Neural cell (in vitro differentiated cells): ENCODE results near the gene APOBEC3G. TPM values are rescaled to one million over a fixed set of nuclear protein-coding genes. Genes with fewer than 3 reads are reported as not detected.

Experiments used
- H2AFZ ChIP-seq: fragments of 200-600, 300-800 bp; sonication (generic), shearing (Covaris generic); 2 replicates; pipeline ENCODE4 v1.6.0; 2014; ENCODE audit warnings: low read depth, mild to moderate bottlenecking, antibody characterized with exemption, low read length, moderate library complexity
- H3F3A ChIP-seq: fragments of 200-600 bp; shearing (Covaris generic); 2 replicates; pipeline ENCODE4 v1.6.1; 2016; ENCODE audit warnings: mild to moderate bottlenecking, moderate library complexity, mixed read lengths, antibody characterized with exemption, low read length; ENCODE audit not compliant: insufficient read depth, poor library complexity, severe bottlenecking
- H3K27ac ChIP-seq: fragments of 200-600, 300-800 bp; sonication (generic), shearing (Covaris generic); 2 replicates; pipeline ENCODE4 v1.5.1; 2014; ENCODE audit warnings: mild to moderate bottlenecking, low read length, moderate library complexity
- H3K27me3 ChIP-seq: fragments of 300-800, 200-600 bp; sonication (generic), shearing (Covaris generic); 2 replicates; pipeline ENCODE4 v1.6.0; 2014; ENCODE audit warnings: mild to moderate bottlenecking, low read depth, low read length, moderate library complexity; ENCODE audit not compliant: insufficient read depth
- H3K36me3 ChIP-seq: fragments of 300-800, 200-600 bp; sonication (generic), shearing (Covaris generic); 2 replicates; pipeline ENCODE4 v1.5.1; 2014; ENCODE audit warnings: mild to moderate bottlenecking, antibody characterized with exemption, low read length, moderate library complexity; ENCODE audit not compliant: insufficient read depth
- H3K4me2 ChIP-seq: fragments of 300-800, 200-600 bp; sonication (generic), shearing (Covaris generic); 2 replicates; pipeline ENCODE4 v1.6.0; 2014; ENCODE audit warnings: mild to moderate bottlenecking, low read length
- H3K4me3 ChIP-seq: fragments of 300-800, 200-600 bp; sonication (generic), shearing (Covaris generic); 2 replicates; pipeline ENCODE4 v1.5.1; 2014; ENCODE audit warnings: mild to moderate bottlenecking, low read length, moderate library complexity
- H3K79me2 ChIP-seq: fragments of 200-600 bp; shearing (Covaris generic); replicated peaks from 2 replicates; pipeline ENCODE4 v1.6.0; 2014; ENCODE audit warnings: mild to moderate bottlenecking, low read length, moderate library complexity; ENCODE audit not compliant: insufficient read depth
- H3K9ac ChIP-seq: fragments of 300-800, 200-600 bp; sonication (generic), shearing (Covaris generic); 2 replicates; pipeline ENCODE4 v1.6.1; 2016; ENCODE audit warnings: mild to moderate bottlenecking, low read length, mixed read lengths
- H3K9me2 ChIP-seq: fragments of 200-600 bp; shearing (Covaris generic); 2 replicates; pipeline ENCODE4 v1.6.1; 2016; ENCODE audit warnings: mild to moderate bottlenecking, low read length, mixed read lengths; ENCODE audit not compliant: insufficient read depth
- H3K9me3 ChIP-seq: fragments of 200-600, 300-800 bp; sonication (generic), shearing (Covaris generic); 2 replicates; pipeline ENCODE4 v1.6.1; 2016; ENCODE audit warnings: mild to moderate bottlenecking, mixed run types, low read length, moderate library complexity, mixed read lengths
- H4K20me1 ChIP-seq: fragments of 200-600 bp; shearing (Covaris generic); 2 replicates; pipeline ENCODE4 v1.6.1; 2016; ENCODE audit warnings: mild to moderate bottlenecking, mixed run types; ENCODE audit not compliant: insufficient read depth
- EP300 ChIP-seq: fragments of 450-650 bp; conservative IDR thresholded peaks from 2 replicates; pipeline ENCODE4 v1.6.1; 2014; ENCODE audit warnings: antibody characterized with exemption, mild to moderate bottlenecking, moderate library complexity; ENCODE audit not compliant: poor library complexity, severe bottlenecking
- EZH2 ChIP-seq: fragments of 200-600, 300-800 bp; shearing (Covaris generic), sonication (generic); IDR thresholded peaks from 2 replicates; pipeline ENCODE4 v1.6.1; 2014; ENCODE audit warnings: antibody characterized with exemption, low read length, borderline replicate concordance, mild to moderate bottlenecking; ENCODE audit not compliant: insufficient read depth, poor library complexity, severe bottlenecking
- MXI1 ChIP-seq: fragments of 450-650 bp; conservative IDR thresholded peaks from 2 replicates; pipeline ENCODE4 v1.6.1; 2014; ENCODE audit warnings: antibody characterized with exemption, mild to moderate bottlenecking; ENCODE audit not compliant: poor library complexity, severe bottlenecking
- POLR2AphosphoS5 ChIP-seq: IDR thresholded peaks from 2 replicates; pipeline ENCODE4 v1.6.1; 2012
- RAD21 ChIP-seq: fragments of 450-650 bp; conservative IDR thresholded peaks from 2 replicates; pipeline ENCODE4 v1.6.1; 2014; ENCODE audit warnings: antibody characterized with exemption, mild to moderate bottlenecking, moderate library complexity
- SMC3 ChIP-seq: fragments of 450-650 bp; conservative IDR thresholded peaks from 2 replicates; pipeline ENCODE4 v1.6.1; 2014; ENCODE audit warnings: antibody characterized with exemption, mild to moderate bottlenecking, moderate library complexity; ENCODE audit not compliant: poor library complexity
- TAF1 ChIP-seq: IDR thresholded peaks from 2 replicates; pipeline ENCODE4 v1.6.1; 2012; ENCODE audit warnings: low read depth
- polyA plus RNA-seq: library from polyadenylated mRNA; depleted of rRNA; stranded (reverse); fragments of >200 nt; gene quantifications from 2 replicates; pipeline ENCODE4 v1.2.3, GENCODE V29; 2014
- TF ChIP-seq, protein P1 (sequence below): fragments of 450-650 bp; IDR thresholded peaks from 2 replicates; pipeline ENCODE4 v1.5.1; 2014; ENCODE audit warnings: antibody characterized with exemption, mild to moderate bottlenecking, moderate library complexity; ENCODE audit not compliant: poor library complexity, severe bottlenecking
- TF ChIP-seq, protein P2 (sequence below): IDR thresholded peaks from 2 replicates; pipeline ENCODE4 v1.6.1; 2012; ENCODE audit warnings: borderline replicate concordance

APOBEC3G gene
- polyA plus RNA-seq, 1 donor from 2014 or later = not detected

DNA sequence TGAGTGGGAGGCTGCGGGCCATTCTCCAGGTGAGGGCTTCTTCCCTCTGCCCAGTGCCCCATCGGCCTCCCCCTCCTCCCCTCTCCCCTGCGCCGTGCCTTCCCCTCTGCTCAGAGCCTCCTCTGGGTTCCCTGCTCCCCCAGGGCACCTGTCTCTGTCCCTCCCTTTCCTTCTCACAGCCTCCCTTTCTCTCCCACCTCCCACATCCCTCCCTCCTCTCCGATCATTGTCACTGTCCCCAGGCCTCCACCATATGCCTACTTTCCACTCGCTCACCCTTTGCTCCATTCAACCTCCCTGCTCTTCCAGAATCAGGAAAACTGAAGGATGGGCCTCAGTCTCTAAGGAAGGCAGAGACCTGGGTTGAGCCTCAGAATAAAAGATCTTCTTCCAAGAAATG lies 10.0 kb downstream of the APOBEC3G start:
- H3K9ac ChIP-seq = no peak overlapping the region
- no peaks in the 10 kb centered on the region for H3K27me3 ChIP-seq
- TF ChIP-seq RAD21 (no peak), EZH2 (no peak), TAF1 (no peak), SMC3 (no peak), POLR2AphosphoS5 (no peak), MXI1 (no peak), EP300 (no peak)
- TF ChIP-seq, protein P1, sequence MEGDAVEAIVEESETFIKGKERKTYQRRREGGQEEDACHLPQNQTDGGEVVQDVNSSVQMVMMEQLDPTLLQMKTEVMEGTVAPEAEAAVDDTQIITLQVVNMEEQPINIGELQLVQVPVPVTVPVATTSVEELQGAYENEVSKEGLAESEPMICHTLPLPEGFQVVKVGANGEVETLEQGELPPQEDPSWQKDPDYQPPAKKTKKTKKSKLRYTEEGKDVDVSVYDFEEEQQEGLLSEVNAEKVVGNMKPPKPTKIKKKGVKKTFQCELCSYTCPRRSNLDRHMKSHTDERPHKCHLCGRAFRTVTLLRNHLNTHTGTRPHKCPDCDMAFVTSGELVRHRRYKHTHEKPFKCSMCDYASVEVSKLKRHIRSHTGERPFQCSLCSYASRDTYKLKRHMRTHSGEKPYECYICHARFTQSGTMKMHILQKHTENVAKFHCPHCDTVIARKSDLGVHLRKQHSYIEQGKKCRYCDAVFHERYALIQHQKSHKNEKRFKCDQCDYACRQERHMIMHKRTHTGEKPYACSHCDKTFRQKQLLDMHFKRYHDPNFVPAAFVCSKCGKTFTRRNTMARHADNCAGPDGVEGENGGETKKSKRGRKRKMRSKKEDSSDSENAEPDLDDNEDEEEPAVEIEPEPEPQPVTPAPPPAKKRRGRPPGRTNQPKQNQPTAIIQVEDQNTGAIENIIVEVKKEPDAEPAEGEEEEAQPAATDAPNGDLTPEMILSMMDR = no peak
- TF ChIP-seq, protein P2, sequence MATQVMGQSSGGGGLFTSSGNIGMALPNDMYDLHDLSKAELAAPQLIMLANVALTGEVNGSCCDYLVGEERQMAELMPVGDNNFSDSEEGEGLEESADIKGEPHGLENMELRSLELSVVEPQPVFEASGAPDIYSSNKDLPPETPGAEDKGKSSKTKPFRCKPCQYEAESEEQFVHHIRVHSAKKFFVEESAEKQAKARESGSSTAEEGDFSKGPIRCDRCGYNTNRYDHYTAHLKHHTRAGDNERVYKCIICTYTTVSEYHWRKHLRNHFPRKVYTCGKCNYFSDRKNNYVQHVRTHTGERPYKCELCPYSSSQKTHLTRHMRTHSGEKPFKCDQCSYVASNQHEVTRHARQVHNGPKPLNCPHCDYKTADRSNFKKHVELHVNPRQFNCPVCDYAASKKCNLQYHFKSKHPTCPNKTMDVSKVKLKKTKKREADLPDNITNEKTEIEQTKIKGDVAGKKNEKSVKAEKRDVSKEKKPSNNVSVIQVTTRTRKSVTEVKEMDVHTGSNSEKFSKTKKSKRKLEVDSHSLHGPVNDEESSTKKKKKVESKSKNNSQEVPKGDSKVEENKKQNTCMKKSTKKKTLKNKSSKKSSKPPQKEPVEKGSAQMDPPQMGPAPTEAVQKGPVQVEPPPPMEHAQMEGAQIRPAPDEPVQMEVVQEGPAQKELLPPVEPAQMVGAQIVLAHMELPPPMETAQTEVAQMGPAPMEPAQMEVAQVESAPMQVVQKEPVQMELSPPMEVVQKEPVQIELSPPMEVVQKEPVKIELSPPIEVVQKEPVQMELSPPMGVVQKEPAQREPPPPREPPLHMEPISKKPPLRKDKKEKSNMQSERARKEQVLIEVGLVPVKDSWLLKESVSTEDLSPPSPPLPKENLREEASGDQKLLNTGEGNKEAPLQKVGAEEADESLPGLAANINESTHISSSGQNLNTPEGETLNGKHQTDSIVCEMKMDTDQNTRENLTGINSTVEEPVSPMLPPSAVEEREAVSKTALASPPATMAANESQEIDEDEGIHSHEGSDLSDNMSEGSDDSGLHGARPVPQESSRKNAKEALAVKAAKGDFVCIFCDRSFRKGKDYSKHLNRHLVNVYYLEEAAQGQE = no peak
- no peak overlapping the region for H3K27ac ChIP-seq
- H3K4me3 ChIP-seq = no peak overlapping the region
- H4K20me1 ChIP-seq = no peaks in the 10 kb centered on the region
- no peaks in the 10 kb centered on the region for H3K9me2 ChIP-seq
- H2AFZ ChIP-seq = no peak overlapping the region
- no peak overlapping the region for H3K4me2 ChIP-seq
- no peaks in the 10 kb centered on the region for H3K9me3 ChIP-seq
- no peaks in the 10 kb centered on the region for H3K79me2 ChIP-seq
- H3K36me3 ChIP-seq = no peaks in the 10 kb centered on the region
- H3F3A ChIP-seq = no peaks in the 10 kb centered on the region

DNA sequence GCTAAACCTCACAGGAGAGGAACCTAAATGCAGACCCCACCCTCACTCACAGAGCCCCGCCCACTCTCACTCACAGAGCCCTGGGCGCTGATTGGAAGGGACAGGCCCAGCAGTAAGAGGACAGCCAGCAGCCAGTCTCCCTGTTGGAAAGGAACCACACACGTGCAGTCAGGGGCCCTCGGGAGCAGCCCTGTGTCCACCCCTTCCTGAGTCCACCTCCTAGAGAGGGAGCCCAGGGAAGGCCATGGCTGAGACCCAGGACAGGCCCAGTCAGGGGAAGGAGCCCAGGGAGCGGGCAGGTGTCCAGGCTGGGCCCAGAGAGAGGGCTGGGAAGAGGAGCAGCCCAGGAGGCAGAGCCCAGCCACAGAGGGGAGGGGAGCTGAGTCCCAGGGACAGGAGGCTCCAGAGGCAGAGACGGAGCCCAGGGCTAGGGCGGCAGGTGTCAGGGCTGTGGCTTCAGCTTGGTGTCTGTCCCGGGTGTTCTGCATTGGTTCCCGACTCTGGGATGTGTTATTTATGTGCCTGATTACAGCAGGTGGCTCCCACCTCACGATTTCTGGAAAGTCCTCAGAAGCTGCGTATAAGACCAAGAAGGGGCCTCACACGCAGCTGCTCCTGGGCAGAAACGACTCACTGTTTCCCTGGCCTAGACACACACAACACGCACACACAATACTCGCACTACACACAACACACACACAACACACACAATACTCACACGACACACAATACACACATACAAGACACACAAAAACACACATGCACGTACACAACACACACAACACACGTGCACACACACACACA lies 11.0 kb downstream of the APOBEC3G start:
- Histone ChIP-seq H3K9me2 (no peaks in the 10 kb centered on the region), H3F3A (no peaks in the 10 kb centered on the region), H3K27ac (no peak overlapping the region), H4K20me1 (no peaks in the 10 kb centered on the region), H3K4me2 (no peak overlapping the region), H3K9ac (no peak overlapping the region), H3K4me3 (no peak overlapping the region), H2AFZ (no peak overlapping the region), H3K36me3 (no peaks in the 10 kb centered on the region), H3K79me2 (no peaks in the 10 kb centered on the region), H3K27me3 (no peaks in the 10 kb centered on the region), H3K9me3 (no peaks in the 10 kb centered on the region)
- TF ChIP-seq TAF1 = no peak
- no peak for TF ChIP-seq MXI1
- TF ChIP-seq, protein P2 = no peak
- no peak for TF ChIP-seq SMC3
- no peak for TF ChIP-seq POLR2AphosphoS5
- TF ChIP-seq RAD21 = no peak
- TF ChIP-seq, protein P1 = no peak
- no peak for TF ChIP-seq EZH2
- TF ChIP-seq EP300 = no peak
